Testis (tissue), 2 donors: ENCODE data around the gene TNFAIP3.

Source experiments
- POLR2A ChIP-seq: fragments of 450-650 bp; IDR thresholded peaks from one replicate; pipeline ENCODE4 v1.6.1; 2017; ENCODE audit warnings: antibody characterized with exemption, mild to moderate bottlenecking, moderate library complexity
- TF ChIP-seq, protein P1 (sequence below), 3 experiments: fragments of 450-650 bp in 2 of 3; fragments of 200-600 bp in 1 of 3; sonication (generic) in 1 of 3; IDR thresholded peaks; one replicate each; pipeline ENCODE4 v1.5.1; 2016 to 2019; ENCODE audit warnings: antibody characterized with exemption in 3 of 3, mild to moderate bottlenecking in 2 of 3, moderate library complexity in 1 of 3

DNA sequence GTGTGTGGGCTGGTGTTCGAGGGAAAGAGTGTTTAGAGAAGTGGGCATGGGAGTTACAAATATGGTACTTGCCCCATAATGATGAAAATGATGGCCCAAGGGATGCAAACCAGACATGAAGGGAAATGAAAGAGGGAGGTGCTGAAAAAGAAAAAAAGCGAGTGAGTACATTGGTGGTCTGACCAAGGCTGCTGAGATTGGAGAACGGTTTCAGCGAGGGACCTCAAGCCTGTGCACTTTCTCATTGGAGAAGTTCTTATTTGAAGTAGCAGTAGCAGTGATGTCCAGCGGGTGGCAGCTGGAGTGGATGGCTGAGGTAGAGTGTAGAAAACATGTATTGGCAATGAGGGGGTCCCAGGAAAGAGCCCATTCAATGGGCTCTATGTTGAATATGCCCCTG lies 54.8 kb downstream of the TNFAIP3 start:
- TF ChIP-seq, protein P1, sequence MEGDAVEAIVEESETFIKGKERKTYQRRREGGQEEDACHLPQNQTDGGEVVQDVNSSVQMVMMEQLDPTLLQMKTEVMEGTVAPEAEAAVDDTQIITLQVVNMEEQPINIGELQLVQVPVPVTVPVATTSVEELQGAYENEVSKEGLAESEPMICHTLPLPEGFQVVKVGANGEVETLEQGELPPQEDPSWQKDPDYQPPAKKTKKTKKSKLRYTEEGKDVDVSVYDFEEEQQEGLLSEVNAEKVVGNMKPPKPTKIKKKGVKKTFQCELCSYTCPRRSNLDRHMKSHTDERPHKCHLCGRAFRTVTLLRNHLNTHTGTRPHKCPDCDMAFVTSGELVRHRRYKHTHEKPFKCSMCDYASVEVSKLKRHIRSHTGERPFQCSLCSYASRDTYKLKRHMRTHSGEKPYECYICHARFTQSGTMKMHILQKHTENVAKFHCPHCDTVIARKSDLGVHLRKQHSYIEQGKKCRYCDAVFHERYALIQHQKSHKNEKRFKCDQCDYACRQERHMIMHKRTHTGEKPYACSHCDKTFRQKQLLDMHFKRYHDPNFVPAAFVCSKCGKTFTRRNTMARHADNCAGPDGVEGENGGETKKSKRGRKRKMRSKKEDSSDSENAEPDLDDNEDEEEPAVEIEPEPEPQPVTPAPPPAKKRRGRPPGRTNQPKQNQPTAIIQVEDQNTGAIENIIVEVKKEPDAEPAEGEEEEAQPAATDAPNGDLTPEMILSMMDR (IDR thresholded peaks at IDR 0.05): no peak
- TF ChIP-seq POLR2A: no peak
